Measurements from ENCODE around the gene SNX11. TPM values are rescaled to one million over a fixed set of nuclear protein-coding genes. Genes with fewer than 3 reads are reported as not detected.

SNX11 gene
- total RNA-seq, 1 donor, result 20.6 TPM

- TF ChIP-seq, protein P1, sequence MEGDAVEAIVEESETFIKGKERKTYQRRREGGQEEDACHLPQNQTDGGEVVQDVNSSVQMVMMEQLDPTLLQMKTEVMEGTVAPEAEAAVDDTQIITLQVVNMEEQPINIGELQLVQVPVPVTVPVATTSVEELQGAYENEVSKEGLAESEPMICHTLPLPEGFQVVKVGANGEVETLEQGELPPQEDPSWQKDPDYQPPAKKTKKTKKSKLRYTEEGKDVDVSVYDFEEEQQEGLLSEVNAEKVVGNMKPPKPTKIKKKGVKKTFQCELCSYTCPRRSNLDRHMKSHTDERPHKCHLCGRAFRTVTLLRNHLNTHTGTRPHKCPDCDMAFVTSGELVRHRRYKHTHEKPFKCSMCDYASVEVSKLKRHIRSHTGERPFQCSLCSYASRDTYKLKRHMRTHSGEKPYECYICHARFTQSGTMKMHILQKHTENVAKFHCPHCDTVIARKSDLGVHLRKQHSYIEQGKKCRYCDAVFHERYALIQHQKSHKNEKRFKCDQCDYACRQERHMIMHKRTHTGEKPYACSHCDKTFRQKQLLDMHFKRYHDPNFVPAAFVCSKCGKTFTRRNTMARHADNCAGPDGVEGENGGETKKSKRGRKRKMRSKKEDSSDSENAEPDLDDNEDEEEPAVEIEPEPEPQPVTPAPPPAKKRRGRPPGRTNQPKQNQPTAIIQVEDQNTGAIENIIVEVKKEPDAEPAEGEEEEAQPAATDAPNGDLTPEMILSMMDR (IDR thresholded peaks at IDR 0.05; ENCODE audit: extremely low read depth, low read depth, low read length), result no peak
- peak overlapping the region; percentile 70 for H3K27ac ChIP-seq (ENCODE audit: low read depth, low read length)
Observed at GRCh38 chr17:48100160-48100559, 7.4 kb upstream of the SNX11 start.

GRCh38 chr17:48100591-48101011 is 7.0 kb upstream of the SNX11 start:
- no peaks in the 10 kb centered on the region for H3K9me3 ChIP-seq (ENCODE audit: low read depth, low read length)
- no peak for DNase-seq (ENCODE audit: insufficient read length, low spot score, missing footprints)
- TF ChIP-seq, protein P1 (IDR thresholded peaks at IDR 0.05; ENCODE audit: extremely low read depth, low read depth, low read length), result no peak

More at GRCh38 chr17:48100160-48100559, 7.4 kb upstream of the SNX11 start:
- Histone ChIP-seq H3K27me3 (ENCODE audit: insufficient read depth, low read length) (no peaks in the 10 kb centered on the region), H3K79me2 (ENCODE audit: insufficient read depth, low read length) (peaks cover 58% of the 10 kb centered on the region), H3K9me3 (ENCODE audit: low read depth, low read length) (no peaks in the 10 kb centered on the region), H4K20me1 (ENCODE audit: insufficient read depth, low read length) (no peaks in the 10 kb centered on the region), H2AFZ (ENCODE audit: low read length) (peak overlapping the region; percentile 92), H3K36me3 (ENCODE audit: insufficient read depth, low read length) (peaks cover 3% of the 10 kb centered on the region), H3K4me2 (ENCODE audit: insufficient read depth, low read length) (peak overlapping the region; percentile 89), H3K4me1 (ENCODE audit: insufficient read depth, low read length) (peaks cover 3% of the 10 kb centered on the region), H3K4me3 (ENCODE audit: insufficient read depth, low read length) (peak overlapping the region; percentile 91)
- DNase-seq (ENCODE audit: insufficient read length, low spot score, missing footprints), result no peak

DNA sequence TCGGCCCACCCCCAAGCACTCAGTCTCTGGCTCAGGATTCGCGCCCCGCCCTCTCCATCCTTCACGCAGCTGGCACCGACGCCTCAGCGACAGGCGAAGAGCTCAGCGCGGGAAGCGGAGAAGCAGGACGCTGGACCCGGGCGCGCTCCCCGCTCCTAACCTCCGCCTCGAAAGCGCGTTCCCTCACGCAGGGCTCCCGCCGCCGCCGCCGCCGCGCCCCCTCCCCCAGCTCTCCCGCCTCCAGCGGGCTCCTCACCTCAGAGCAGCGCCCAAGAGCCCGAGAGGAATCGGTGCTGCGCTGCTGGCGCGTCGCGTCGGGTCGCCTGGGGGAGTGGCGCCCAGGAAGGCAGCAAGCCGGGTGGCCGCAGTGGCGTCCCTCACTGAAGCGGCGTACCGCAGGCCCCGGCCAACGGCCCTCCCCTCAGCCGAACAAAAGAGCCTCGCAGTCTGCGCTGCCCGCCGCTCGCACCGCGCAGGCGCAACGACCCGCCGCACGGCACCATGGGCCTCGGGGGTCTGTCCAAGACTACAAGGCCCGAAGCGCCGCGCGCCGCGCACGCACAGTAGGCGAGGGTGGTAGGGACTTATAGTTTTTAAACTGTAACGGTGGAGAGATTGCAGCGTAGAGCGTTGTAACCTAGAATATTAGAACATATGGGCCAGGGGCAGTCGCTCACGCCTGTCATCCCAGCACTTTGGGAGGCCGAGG is 6.4 kb upstream of the SNX11 start, which contains the start of gene CBX1:
Gene CBX1, minus strand, starts transcription at position 467 of the 709 bp plus-strand sequence. CDS start 24,474 bp downstream, outside the sequence.
- Histone ChIP-seq H3K4me2 (ENCODE audit: insufficient read depth, low read length) (peak within 1 kb of the TSS; percentile 89), H3K36me3 (ENCODE audit: insufficient read depth, low read length) (peaks cover 3% of the 10 kb centered on the region), H3K79me2 (ENCODE audit: insufficient read depth, low read length) (peaks cover 48% of the 10 kb centered on the region), H3K4me1 (ENCODE audit: insufficient read depth, low read length) (peaks cover 3% of the 10 kb centered on the region), H2AFZ (ENCODE audit: low read length) (peak within 1 kb of the TSS; percentile 92), H3K9me3 (ENCODE audit: low read depth, low read length) (no peaks in the 10 kb centered on the region), H3K27me3 (ENCODE audit: insufficient read depth, low read length) (no peaks in the 10 kb centered on the region), H3K4me3 (ENCODE audit: insufficient read depth, low read length) (peak within 1 kb of the TSS; percentile 91), H3K27ac (ENCODE audit: low read depth, low read length) (peak within 1 kb of the TSS; percentile 70), H4K20me1 (ENCODE audit: insufficient read depth, low read length) (no peaks in the 10 kb centered on the region)
- TF ChIP-seq, protein P1 (IDR thresholded peaks at IDR 0.05; ENCODE audit: extremely low read depth, low read depth, low read length), result no peak
- peak; percentile 97 for DNase-seq (ENCODE audit: insufficient read length, low spot score, missing footprints)

More at GRCh38 chr17:48100591-48101011, 7.0 kb upstream of the SNX11 start:
- H3K27me3 ChIP-seq (ENCODE audit: insufficient read depth, low read length), result no peaks in the 10 kb centered on the region
- H3K4me1 ChIP-seq (ENCODE audit: insufficient read depth, low read length), result peaks cover 3% of the 10 kb centered on the region
- peaks cover 3% of the 10 kb centered on the region for H3K36me3 ChIP-seq (ENCODE audit: insufficient read depth, low read length)
- peaks cover 54% of the 10 kb centered on the region for H3K79me2 ChIP-seq (ENCODE audit: insufficient read depth, low read length)
- peak overlapping the region; percentile 70 for H3K27ac ChIP-seq (ENCODE audit: low read depth, low read length)
- H2AFZ ChIP-seq (ENCODE audit: low read length), result peak overlapping the region; percentile 92
- no peaks in the 10 kb centered on the region for H4K20me1 ChIP-seq (ENCODE audit: insufficient read depth, low read length)
- H3K4me2 ChIP-seq (ENCODE audit: insufficient read depth, low read length), result peak overlapping the region; percentile 89
- H3K4me3 ChIP-seq (ENCODE audit: insufficient read depth, low read length), result peak overlapping the region; percentile 91

GRCh38 chr17:48102043-48102750 is 5.4 kb upstream of the SNX11 start:
- no peak overlapping the region for H3K4me3 ChIP-seq (ENCODE audit: insufficient read depth, low read length)

More at GRCh38 chr17:48102043-48102750, 5.4 kb upstream of the SNX11 start:
- DNase-seq (ENCODE audit: insufficient read length, low spot score, missing footprints), result no peak
- H3K79me2 ChIP-seq (ENCODE audit: insufficient read depth, low read length), result peaks cover 38% of the 10 kb centered on the region
- H3K36me3 ChIP-seq (ENCODE audit: insufficient read depth, low read length), result peaks cover 3% of the 10 kb centered on the region
- H2AFZ ChIP-seq (ENCODE audit: low read length), result peak overlapping the region; percentile 6
- peak overlapping the region; percentile 89 for H3K4me2 ChIP-seq (ENCODE audit: insufficient read depth, low read length)
- TF ChIP-seq, protein P1 (IDR thresholded peaks at IDR 0.05; ENCODE audit: extremely low read depth, low read depth, low read length), result no peak
- no peaks in the 10 kb centered on the region for H3K27me3 ChIP-seq (ENCODE audit: insufficient read depth, low read length)
- H3K9me3 ChIP-seq (ENCODE audit: low read depth, low read length), result no peaks in the 10 kb centered on the region
- H3K4me1 ChIP-seq (ENCODE audit: insufficient read depth, low read length), result peaks cover 7% of the 10 kb centered on the region
- H4K20me1 ChIP-seq (ENCODE audit: insufficient read depth, low read length), result no peaks in the 10 kb centered on the region
- no peak overlapping the region for H3K27ac ChIP-seq (ENCODE audit: low read depth, low read length)

Measured in osteoblast (primary cell).